KBM-7 (cell line): ENCODE measurements around the gene COX17.

Experiments
- DNase-seq: peaks from one replicate; pipeline ENCODE4 v3.0.0-alpha.2; 2015
- in situ Hi-C: fragments of 300-500 bp; cut with MboI; formaldehyde crosslinking; loops from 2 replicates; pipeline ENCODE4 v1.14.3; 2020; ENCODE audit warnings: low sequenced_read_pairs, low pct_unique_long_range_greater_than_20kb, mixed read lengths

Gene COX17

GRCh38 chr3:119652306-119653033 lies 24.7 kb downstream of the COX17 start:
- peak; percentile 59 for DNase-seq
- in situ Hi-C loops: no loop called here

- in situ Hi-C loops: no loop called here
Observed at GRCh38 chr3:119649761-119650160, 27.4 kb downstream of the COX17 start.

GRCh38 chr3:119647843-119648575 lies 29.2 kb downstream of the COX17 start:
- DNase-seq: no peak

More at GRCh38 chr3:119649761-119650160, 27.4 kb downstream of the COX17 start:
- DNase-seq: no peak

GRCh38 chr3:119647171-119647570 lies 30.0 kb downstream of the COX17 start:
- in situ Hi-C loops: no loop called here
- no peak for DNase-seq

More at GRCh38 chr3:119647843-119648575, 29.2 kb downstream of the COX17 start:
- in situ Hi-C loops: no loop called here

GRCh38 chr3:119645813-119646212 lies 31.4 kb downstream of the COX17 start:
- DNase-seq: no peak
- in situ Hi-C loops: no loop called here

- in situ Hi-C loops: no loop called here
- DNase-seq: no peak
Observed at GRCh38 chr3:119644481-119644880, 32.7 kb downstream of the COX17 start.

- in situ Hi-C loops: no loop called here
- DNase-seq: no peak
Observed at GRCh38 chr3:119643528-119643927, 33.7 kb downstream of the COX17 start.

GRCh38 chr3:119642746-119643473 lies 34.3 kb downstream of the COX17 start:
- no peak for DNase-seq
- in situ Hi-C loops: no loop called here

GRCh38 chr3:119641416-119641815 lies 35.8 kb downstream of the COX17 start:
- no peak for DNase-seq
- in situ Hi-C loops: no loop called here

GRCh38 chr3:119639494-119640350 lies 37.5 kb downstream of the COX17 start:
- in situ Hi-C loops: no loop called here
- no peak for DNase-seq

GRCh38 chr3:119637679-119638477 lies 39.3 kb downstream of the COX17 start:
- in situ Hi-C loops: no loop called here
- peak; percentile 82 for DNase-seq

GRCh38 chr3:119636891-119637611 lies 40.2 kb downstream of the COX17 start:
- no peak for DNase-seq
- in situ Hi-C loops: no loop called here

- in situ Hi-C loops: no loop called here
- no peak for DNase-seq
Observed at GRCh38 chr3:119636249-119636648, 41.0 kb downstream of the COX17 start.

- in situ Hi-C loops: no loop called here
- DNase-seq: no peak
Observed at GRCh38 chr3:119635719-119636118, 41.5 kb downstream of the COX17 start.

GRCh38 chr3:119632829-119633228 lies 44.4 kb downstream of the COX17 start:
- no peak for DNase-seq
- in situ Hi-C loops: no loop called here

- in situ Hi-C loops: no loop called here
- DNase-seq: no peak
Observed at GRCh38 chr3:119632216-119632615, 45.0 kb downstream of the COX17 start.

GRCh38 chr3:119631516-119631915 lies 45.7 kb downstream of the COX17 start:
- no peak for DNase-seq
- in situ Hi-C loops: no loop called here

- in situ Hi-C loops: no loop called here
- DNase-seq: no peak
Observed at GRCh38 chr3:119630880-119631329, 46.3 kb downstream of the COX17 start.
